Measurements from ENCODE around the gene SH3BP5L. TPM values are rescaled to one million over a fixed set of nuclear protein-coding genes. Genes with fewer than 3 reads are reported as not detected.

SH3BP5L gene
- total RNA-seq, 1 donor from 2014 or later: 19.3 TPM

DNA sequence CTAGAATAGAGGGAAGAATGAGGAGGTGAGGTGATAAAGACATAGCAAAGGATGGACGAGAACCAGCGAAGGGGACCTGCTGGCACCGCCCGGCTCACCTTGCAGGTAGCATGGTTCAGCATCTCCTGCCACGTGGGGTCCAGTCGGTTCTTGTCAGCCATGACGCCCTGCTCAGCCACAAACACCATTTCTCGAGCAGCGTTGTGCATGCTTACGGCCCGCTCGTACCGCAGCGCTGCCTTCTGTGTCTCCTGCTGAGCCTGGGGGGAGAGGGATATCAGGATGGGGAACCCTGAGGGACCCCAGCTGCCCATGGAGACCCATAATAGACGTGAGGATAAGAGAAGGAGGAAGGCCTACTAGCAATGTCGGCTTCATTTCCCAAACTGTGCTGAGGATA is 11.4 kb downstream of the SH3BP5L start:
- Histone ChIP-seq H3K4me1 (ENCODE audit: control insufficient read depth in 3 of 3, insufficient read depth in 3 of 3, low read length in 3 of 3) (peaks cover 18 to 22% (median 19%) of the 10 kb centered on the region in 3 donors), H3K27me3 (ENCODE audit: control insufficient read depth in 3 of 3, insufficient read depth in 3 of 3, low read length in 3 of 3) (no peaks in the 10 kb centered on the region), H3K36me3 (ENCODE audit: control insufficient read depth in 3 of 3, insufficient read depth in 3 of 3, low read length in 3 of 3) (peaks cover 52 to 65% (median 60%) of the 10 kb centered on the region in 3 donors), H3K9me3 (ENCODE audit: control insufficient read depth in 3 of 3, low read length in 3 of 3) (no peaks in the 10 kb centered on the region), H3K27ac (ENCODE audit: low read depth, low read length) (no peak overlapping the region), H3K9ac (ENCODE audit: low read depth in 1 of 3, low read length in 3 of 3) (no peak overlapping the region), H3K4me3 (ENCODE audit: low read length in 3 of 3) (no peak overlapping the region)

DNA sequence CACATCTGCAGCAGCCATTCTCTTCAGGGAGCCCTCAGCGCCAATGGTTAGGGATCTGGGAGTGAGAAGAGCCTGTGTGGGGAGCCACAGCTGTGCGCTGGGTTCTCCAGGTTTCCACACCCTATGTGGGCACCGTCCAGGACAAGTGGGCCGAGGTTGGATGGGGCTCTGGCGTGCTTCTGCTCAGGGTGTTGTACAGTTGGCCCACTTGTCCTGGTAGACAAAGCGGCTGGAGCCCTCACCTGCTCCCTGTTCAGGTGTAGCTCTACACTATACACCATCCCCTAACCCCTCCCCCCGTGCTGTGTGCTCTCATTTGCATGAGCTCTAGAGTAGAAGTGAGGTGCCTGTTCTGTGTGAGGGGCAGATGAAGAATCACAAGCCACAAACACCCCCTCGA is 12.2 kb downstream of the SH3BP5L start:
- H3K4me1 ChIP-seq (ENCODE audit: control insufficient read depth in 3 of 3, insufficient read depth in 3 of 3, low read length in 3 of 3): peaks cover 11 to 15% (median 12%) of the 10 kb centered on the region in 3 donors
- H3K9ac ChIP-seq (ENCODE audit: low read depth in 1 of 3, low read length in 3 of 3): no peak overlapping the region
- no peak overlapping the region for H3K27ac ChIP-seq (ENCODE audit: low read depth, low read length)
- H3K4me3 ChIP-seq (ENCODE audit: low read length in 3 of 3): no peak overlapping the region
- H3K36me3 ChIP-seq (ENCODE audit: control insufficient read depth in 3 of 3, insufficient read depth in 3 of 3, low read length in 3 of 3): peaks cover 52 to 59% (median 57%) of the 10 kb centered on the region in 3 donors
- H3K27me3 ChIP-seq (ENCODE audit: control insufficient read depth in 3 of 3, insufficient read depth in 3 of 3, low read length in 3 of 3): no peaks in the 10 kb centered on the region
- H3K9me3 ChIP-seq (ENCODE audit: control insufficient read depth in 3 of 3, low read length in 3 of 3): no peaks in the 10 kb centered on the region

DNA sequence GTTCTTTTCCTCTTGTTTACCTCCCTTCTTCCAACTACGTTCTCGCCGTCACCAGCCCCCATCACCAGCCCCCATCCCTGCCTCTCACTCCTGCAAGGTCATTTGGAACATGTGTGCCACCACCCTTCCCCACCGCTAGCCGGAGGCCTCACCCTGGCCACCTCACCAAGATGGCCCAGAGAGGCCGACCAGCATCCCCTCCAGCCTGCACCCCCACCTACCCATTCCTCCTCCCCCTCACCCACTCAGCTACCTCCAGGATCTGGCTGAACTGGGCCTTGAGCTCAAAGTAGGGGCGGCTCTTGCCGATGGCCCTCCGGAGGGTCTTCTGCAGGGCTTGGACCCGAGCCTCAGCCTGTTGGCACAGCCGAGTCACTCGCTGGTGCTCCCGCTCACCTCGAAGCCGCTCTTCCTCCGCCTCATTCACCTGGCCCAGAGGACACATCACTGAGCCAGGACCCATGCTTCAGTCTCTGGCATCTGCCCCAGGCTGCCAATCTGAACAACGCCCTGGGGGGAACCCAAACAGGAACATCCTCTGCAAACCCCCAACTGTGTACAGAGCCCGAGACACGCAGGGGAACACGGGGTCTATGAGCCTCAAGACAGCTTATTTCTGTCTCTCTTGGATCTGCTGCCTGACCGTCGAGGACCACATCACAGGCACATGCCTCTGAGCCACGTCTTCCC is 12.8 kb downstream of the SH3BP5L start:
- Histone ChIP-seq H3K9me3 (ENCODE audit: control insufficient read depth in 3 of 3, low read length in 3 of 3) (no peaks in the 10 kb centered on the region), H3K27ac (ENCODE audit: low read depth, low read length) (no peak overlapping the region), H3K4me1 (ENCODE audit: control insufficient read depth in 3 of 3, insufficient read depth in 3 of 3, low read length in 3 of 3) (peaks cover 9 to 12% (median 10%) of the 10 kb centered on the region in 3 donors), H3K27me3 (ENCODE audit: control insufficient read depth in 3 of 3, insufficient read depth in 3 of 3, low read length in 3 of 3) (no peaks in the 10 kb centered on the region), H3K36me3 (ENCODE audit: control insufficient read depth in 3 of 3, insufficient read depth in 3 of 3, low read length in 3 of 3) (peaks cover 52 to 59% (median 57%) of the 10 kb centered on the region in 3 donors), H3K9ac (ENCODE audit: low read depth in 1 of 3, low read length in 3 of 3) (no peak overlapping the region), H3K4me3 (ENCODE audit: low read length in 3 of 3) (no peak overlapping the region)

DNA sequence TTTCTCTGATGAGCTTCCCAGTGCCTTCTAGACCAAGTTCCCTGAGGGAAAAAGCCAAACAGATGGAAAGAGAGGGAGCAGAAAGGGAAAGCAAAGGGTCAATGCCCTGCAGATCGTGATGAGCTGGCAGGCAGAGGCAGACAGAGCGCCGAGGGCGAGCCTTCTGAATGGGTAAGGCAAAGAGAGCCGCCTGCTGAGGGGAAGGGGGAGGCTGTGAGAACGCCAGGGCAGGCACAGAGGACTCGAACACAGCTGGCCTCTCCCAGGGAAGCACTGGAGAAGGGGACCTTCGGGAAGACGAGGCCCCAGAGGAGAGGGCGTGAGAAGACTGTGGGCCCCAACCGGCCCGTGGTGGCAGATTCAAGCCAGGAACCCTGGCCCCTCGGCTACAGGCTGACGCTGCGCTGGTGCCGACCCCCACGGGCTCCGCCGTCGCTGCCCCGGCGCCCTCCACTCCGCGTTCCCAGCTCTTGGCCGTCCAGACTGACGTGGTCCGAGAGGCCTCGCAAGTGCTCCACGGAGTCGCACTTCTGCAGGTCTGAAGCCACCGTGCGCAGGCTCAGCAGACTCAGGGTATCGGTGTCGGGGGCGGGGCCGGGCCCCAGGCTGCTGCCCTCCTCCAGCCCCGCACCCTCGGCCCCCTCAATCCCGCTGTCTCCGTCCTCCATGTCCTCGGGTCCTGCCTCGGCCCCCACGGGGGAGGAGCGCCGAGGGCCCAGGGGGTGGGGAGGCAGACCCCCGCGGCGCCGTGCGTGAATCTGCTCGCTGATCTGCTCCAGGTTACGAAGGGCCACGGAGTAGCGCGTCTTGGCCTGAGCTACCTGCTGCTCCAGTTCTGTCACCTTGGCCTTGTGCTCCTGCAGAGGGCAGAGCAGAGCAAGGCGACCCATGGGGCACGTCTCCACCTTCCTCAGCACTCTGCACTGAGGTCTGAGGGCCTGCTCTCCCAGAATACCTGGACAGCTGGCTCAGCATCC is 13.9 kb downstream of the SH3BP5L start:
- no peak overlapping the region for H3K9ac ChIP-seq (ENCODE audit: low read depth in 1 of 3, low read length in 3 of 3)
- no peak overlapping the region for H3K4me3 ChIP-seq (ENCODE audit: low read length in 3 of 3)
- no peaks in the 10 kb centered on the region for H3K27me3 ChIP-seq (ENCODE audit: control insufficient read depth in 3 of 3, insufficient read depth in 3 of 3, low read length in 3 of 3)
- peaks cover 50 to 58% (median 52%) of the 10 kb centered on the region in 3 donors for H3K36me3 ChIP-seq (ENCODE audit: control insufficient read depth in 3 of 3, insufficient read depth in 3 of 3, low read length in 3 of 3)
- no peaks in the 10 kb centered on the region for H3K9me3 ChIP-seq (ENCODE audit: control insufficient read depth in 3 of 3, low read length in 3 of 3)
- H3K27ac ChIP-seq (ENCODE audit: low read depth, low read length): no peak overlapping the region
- peaks cover 8 to 15% (median 9%) of the 10 kb centered on the region in 3 donors for H3K4me1 ChIP-seq (ENCODE audit: control insufficient read depth in 3 of 3, insufficient read depth in 3 of 3, low read length in 3 of 3)

DNA sequence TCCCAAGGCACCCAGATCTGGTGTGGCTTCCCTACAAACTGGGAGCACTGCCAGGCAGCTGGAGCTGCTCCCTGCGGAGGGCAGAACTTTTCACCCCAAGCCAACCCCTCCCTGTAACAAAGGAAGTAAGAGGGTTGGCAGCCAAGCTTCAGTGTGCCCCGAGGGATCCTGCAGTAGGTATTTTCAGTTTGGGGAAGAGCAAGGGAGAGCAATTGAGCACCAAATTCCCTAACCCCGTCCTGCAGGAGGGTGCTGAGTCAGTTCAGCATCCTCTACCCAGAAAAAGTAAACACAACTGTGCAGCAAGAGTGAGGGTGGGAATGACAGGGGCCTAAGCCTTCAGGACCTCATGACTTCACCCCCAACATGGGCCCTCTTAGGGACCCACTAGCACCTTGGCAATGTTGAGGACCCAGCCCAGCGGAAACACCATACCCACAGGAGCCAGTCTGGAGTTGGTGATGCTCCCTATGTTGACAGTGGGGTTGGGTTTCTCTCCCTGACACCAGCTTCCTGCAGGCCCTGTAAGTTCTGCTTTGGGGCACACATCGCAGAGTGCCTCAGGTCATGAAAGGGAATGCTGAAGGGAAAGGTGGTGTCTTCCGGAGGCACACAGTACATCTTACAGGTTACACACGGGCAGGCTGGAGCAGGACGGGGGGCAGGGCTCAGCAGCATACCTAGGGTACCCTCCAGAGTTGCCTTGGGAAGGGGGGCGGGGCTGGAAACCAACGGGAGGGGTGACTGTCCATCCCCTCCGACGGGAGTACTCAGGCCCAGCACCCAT is 14.8 kb downstream of the SH3BP5L start:
- Histone ChIP-seq H3K27ac (ENCODE audit: low read depth, low read length) (no peak overlapping the region), H3K4me3 (ENCODE audit: low read length in 3 of 3) (no peak overlapping the region), H3K9me3 (ENCODE audit: control insufficient read depth in 3 of 3, low read length in 3 of 3) (no peaks in the 10 kb centered on the region), H3K9ac (ENCODE audit: low read depth in 1 of 3, low read length in 3 of 3) (peak overlapping the region in 1 of 3 donors; percentile 8), H3K27me3 (ENCODE audit: control insufficient read depth in 3 of 3, insufficient read depth in 3 of 3, low read length in 3 of 3) (no peaks in the 10 kb centered on the region), H3K4me1 (ENCODE audit: control insufficient read depth in 3 of 3, insufficient read depth in 3 of 3, low read length in 3 of 3) (peaks cover 9 to 20% (median 10%) of the 10 kb centered on the region in 3 donors), H3K36me3 (ENCODE audit: control insufficient read depth in 3 of 3, insufficient read depth in 3 of 3, low read length in 3 of 3) (peaks cover 43 to 49% (median 43%) of the 10 kb centered on the region in 3 donors)

DNA sequence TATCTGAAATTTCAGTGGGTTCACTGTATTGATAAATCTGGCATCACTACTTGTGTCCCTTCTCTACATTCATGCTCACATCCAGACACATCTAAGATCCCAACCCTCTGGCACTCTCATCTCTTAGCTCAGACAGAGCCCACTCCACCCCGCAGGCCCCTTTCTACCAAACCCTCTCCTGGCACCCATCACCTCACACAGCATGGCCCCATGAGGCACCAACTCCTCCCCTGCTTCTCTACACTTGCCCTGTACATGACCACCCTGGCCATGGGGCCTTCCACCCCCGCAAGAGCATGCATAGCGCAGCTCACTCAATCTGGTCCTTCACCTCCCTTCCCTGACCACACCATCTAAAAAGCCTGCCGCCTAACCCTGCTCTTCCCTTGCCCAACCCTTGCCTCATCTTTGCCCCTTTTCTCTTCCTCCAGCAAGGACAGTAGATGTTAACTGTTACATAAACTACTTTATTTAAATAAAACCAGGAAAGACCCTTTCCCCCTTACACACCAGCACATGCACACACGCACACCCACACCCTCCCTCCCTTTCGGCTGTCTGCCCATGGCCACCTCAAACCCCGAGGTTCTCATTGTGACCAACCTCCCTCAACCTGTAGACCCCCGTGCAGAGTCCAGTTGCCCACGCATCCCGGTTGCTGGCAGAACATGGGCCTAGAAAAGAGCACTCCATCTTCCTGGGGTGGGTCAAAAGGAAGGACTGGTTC is 15.6 kb downstream of the SH3BP5L start:
- Histone ChIP-seq H3K27me3 (ENCODE audit: control insufficient read depth in 3 of 3, insufficient read depth in 3 of 3, low read length in 3 of 3) (no peaks in the 10 kb centered on the region), H3K4me3 (ENCODE audit: low read length in 3 of 3) (no peak overlapping the region), H3K36me3 (ENCODE audit: control insufficient read depth in 3 of 3, insufficient read depth in 3 of 3, low read length in 3 of 3) (peaks cover 35 to 42% (median 35%) of the 10 kb centered on the region in 3 donors), H3K9me3 (ENCODE audit: control insufficient read depth in 3 of 3, low read length in 3 of 3) (no peaks in the 10 kb centered on the region), H3K4me1 (ENCODE audit: control insufficient read depth in 3 of 3, insufficient read depth in 3 of 3, low read length in 3 of 3) (peaks cover 9 to 20% (median 10%) of the 10 kb centered on the region in 3 donors), H3K27ac (ENCODE audit: low read depth, low read length) (no peak overlapping the region), H3K9ac (ENCODE audit: low read depth in 1 of 3, low read length in 3 of 3) (peak overlapping the region in 1 of 3 donors; percentile 8)

DNA sequence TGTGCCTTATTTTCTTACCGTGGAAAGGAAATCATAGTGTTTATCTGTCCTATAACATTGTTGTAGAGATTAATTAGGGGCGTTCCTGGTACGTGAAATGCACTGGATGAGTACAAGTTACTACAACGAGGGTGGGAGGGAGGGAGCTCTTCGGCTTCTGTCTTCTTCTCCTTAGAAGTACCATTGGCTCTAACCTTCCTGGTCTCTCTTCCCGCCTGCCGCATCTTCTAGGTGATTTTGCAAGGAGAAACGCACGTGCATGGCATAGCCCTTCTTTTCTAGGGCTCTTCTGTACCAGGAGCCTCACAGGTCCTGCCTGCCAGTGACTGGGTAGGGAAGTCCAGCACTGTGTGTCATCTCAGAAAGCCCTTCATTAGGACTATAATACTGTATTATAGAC is 16.8 kb downstream of the SH3BP5L start:
- Histone ChIP-seq H3K9ac (ENCODE audit: low read depth in 1 of 3, low read length in 3 of 3) (no peak overlapping the region), H3K27ac (ENCODE audit: low read depth, low read length) (no peak overlapping the region)

DNA sequence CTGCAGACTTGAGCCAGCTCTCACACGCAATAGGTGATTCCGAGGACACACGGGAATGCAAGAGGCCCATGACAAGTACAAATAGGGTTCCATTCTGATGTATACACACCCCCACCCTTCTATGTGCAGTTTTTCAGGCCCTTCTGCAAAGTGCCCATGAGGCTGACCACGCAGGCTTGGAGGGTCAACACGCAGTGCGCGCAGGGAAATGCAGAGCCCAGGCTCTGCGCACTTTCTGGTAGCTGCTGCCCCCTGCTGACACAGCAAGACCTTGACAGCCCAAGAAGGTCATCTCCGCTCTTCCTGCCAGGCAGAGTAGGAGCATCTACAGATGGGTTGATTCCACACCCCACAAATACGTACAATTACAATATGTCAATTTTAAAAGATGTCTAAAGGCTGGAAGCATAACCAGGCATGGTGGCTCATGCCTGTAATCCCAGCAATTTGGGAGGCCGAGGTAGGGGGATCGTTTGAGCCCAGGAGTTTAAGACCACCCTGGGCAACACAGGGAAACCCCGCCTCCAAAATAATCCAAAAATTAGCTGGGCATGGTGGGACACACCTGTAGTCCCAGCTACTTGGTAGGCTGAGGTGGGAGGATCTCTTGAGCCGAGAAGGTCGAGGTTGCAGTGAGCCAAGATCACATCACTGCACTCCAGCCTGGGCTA is 18.5 kb downstream of the SH3BP5L start:
- H3K27ac ChIP-seq (ENCODE audit: low read depth, low read length): no peak overlapping the region
- H3K4me1 ChIP-seq (ENCODE audit: control insufficient read depth in 3 of 3, insufficient read depth in 3 of 3, low read length in 3 of 3): peaks cover 9 to 20% (median 10%) of the 10 kb centered on the region in 3 donors
- H3K36me3 ChIP-seq (ENCODE audit: control insufficient read depth in 3 of 3, insufficient read depth in 3 of 3, low read length in 3 of 3): peaks cover 6 to 12% (median 11%) of the 10 kb centered on the region in 3 donors
- H3K4me3 ChIP-seq (ENCODE audit: low read length in 3 of 3): no peak overlapping the region
- no peaks in the 10 kb centered on the region for H3K9me3 ChIP-seq (ENCODE audit: control insufficient read depth in 3 of 3, low read length in 3 of 3)
- no peak overlapping the region for H3K9ac ChIP-seq (ENCODE audit: low read depth in 1 of 3, low read length in 3 of 3)
- H3K27me3 ChIP-seq (ENCODE audit: control insufficient read depth in 3 of 3, insufficient read depth in 3 of 3, low read length in 3 of 3): no peaks in the 10 kb centered on the region

More for the DNA sequence above, 16.8 kb downstream of the SH3BP5L start:
- Histone ChIP-seq H3K4me3 (ENCODE audit: low read length in 3 of 3) (no peak overlapping the region), H3K36me3 (ENCODE audit: control insufficient read depth in 3 of 3, insufficient read depth in 3 of 3, low read length in 3 of 3) (peaks cover 23 to 29% (median 27%) of the 10 kb centered on the region in 3 donors), H3K4me1 (ENCODE audit: control insufficient read depth in 3 of 3, insufficient read depth in 3 of 3, low read length in 3 of 3) (peaks cover 9 to 20% (median 10%) of the 10 kb centered on the region in 3 donors), H3K9me3 (ENCODE audit: control insufficient read depth in 3 of 3, low read length in 3 of 3) (no peaks in the 10 kb centered on the region), H3K27me3 (ENCODE audit: control insufficient read depth in 3 of 3, insufficient read depth in 3 of 3, low read length in 3 of 3) (no peaks in the 10 kb centered on the region)

Measured in skeletal muscle tissue (tissue), 4 donors.